ENCODE measurements around the gene SLC38A8. TPM values are rescaled to one million over a fixed set of nuclear protein-coding genes. Genes with fewer than 3 reads are reported as not detected.

The SLC38A8 gene
- total RNA-seq, 4 donors from 2014 or later: not detected

DNA sequence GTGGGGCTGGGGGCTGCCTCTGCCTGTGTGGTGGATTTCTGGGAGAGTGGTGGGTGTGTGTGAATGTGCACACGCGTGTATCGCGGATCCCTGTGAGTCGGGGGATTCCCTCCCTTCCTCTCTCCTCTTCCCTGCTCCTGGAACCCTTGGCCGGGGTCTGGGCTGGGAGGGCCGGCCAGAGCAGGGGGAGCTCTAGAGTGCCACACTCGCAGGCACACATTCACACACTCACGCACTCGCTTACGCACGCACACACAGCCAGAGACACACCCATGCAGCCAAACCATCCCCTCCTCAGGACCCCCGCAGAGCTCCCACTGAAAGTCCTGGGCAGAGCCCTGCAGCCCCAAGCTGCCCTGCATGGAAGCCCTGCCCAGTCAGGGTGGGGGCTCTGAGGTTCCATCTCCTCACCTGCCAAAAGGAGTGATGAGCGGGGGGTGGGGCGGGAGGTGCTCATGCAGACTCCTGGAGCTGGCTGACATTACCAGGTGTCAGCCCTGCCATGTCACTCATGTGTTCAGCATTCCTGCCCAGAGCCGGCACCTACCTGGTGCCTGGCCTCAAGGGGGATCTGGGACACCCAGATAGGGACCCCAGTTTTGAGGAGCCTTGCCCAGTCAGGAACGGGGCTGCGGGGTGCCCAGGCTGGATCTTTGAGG is 72.7 kb downstream of the SLC38A8 start:
- H3K36me3 ChIP-seq: peaks cover 0 to 16% (median 0%) of the 10 kb centered on the region in 3 donors
- H3K4me3 ChIP-seq: no peak overlapping the region
- TF ChIP-seq, protein P1, sequence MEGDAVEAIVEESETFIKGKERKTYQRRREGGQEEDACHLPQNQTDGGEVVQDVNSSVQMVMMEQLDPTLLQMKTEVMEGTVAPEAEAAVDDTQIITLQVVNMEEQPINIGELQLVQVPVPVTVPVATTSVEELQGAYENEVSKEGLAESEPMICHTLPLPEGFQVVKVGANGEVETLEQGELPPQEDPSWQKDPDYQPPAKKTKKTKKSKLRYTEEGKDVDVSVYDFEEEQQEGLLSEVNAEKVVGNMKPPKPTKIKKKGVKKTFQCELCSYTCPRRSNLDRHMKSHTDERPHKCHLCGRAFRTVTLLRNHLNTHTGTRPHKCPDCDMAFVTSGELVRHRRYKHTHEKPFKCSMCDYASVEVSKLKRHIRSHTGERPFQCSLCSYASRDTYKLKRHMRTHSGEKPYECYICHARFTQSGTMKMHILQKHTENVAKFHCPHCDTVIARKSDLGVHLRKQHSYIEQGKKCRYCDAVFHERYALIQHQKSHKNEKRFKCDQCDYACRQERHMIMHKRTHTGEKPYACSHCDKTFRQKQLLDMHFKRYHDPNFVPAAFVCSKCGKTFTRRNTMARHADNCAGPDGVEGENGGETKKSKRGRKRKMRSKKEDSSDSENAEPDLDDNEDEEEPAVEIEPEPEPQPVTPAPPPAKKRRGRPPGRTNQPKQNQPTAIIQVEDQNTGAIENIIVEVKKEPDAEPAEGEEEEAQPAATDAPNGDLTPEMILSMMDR (IDR thresholded peaks at IDR 0.05): no peak
- no peak for TF ChIP-seq POLR2A (IDR thresholded peaks at IDR 0.05)
- H3K27ac ChIP-seq: no peak overlapping the region
- peaks cover 0 to 4% of the 10 kb centered on the region in 2 donors for H3K27me3 ChIP-seq
- DNase-seq: no peak
- H3K9me3 ChIP-seq: no peaks in the 10 kb centered on the region
- peaks cover 0 to 8% (median 2%) of the 10 kb centered on the region in 4 donors for H3K4me1 ChIP-seq

DNA sequence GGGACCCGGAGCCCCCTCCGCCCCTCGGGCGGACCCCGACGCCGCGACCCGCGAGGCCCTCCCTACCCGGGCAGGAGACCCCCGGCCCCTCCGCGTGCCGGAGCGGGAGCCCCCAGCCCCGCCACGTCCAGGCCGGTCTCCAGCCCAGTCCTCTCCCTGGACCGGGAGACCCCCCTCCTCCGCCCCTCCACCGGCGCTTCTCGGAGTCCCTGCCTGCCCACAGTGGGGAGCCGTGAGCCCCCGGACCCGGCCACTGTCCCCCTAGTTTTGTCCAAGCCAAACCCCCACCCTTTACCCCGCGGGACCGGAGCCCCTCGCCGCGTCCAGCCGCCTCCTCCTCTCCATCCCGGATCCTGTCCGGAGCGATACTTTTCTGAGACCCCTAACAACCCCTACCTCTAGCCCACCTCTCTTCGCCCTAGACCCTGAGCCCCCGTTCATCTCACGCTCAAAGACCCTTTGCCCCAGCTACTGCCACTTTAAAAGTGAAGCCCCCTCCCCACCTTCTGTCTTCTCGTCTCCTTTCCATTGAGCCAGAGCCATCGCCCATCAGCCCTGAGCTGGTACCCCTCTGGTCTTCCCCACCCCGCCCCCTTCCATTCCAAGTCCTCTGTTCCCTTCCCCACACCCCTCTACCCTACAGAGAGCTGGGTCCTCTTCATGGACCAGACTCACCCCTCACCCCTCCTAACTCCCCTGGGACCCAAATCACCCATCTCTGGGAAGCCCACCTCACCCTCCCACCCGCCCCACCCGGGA is 73.5 kb downstream of the SLC38A8 start:
- Histone ChIP-seq H3K27me3 (peaks cover 0 to 4% of the 10 kb centered on the region in 2 donors), H3K27ac (no peak overlapping the region), H3K4me3 (no peak overlapping the region), H3K36me3 (peaks cover 0 to 24% (median 0%) of the 10 kb centered on the region in 3 donors), H3K4me1 (peaks cover 0 to 8% (median 2%) of the 10 kb centered on the region in 4 donors), H3K9me3 (no peaks in the 10 kb centered on the region)
- no peak for DNase-seq
- no peak for TF ChIP-seq POLR2A (IDR thresholded peaks at IDR 0.05)
- TF ChIP-seq, protein P1 (IDR thresholded peaks at IDR 0.05): no peak

DNA sequence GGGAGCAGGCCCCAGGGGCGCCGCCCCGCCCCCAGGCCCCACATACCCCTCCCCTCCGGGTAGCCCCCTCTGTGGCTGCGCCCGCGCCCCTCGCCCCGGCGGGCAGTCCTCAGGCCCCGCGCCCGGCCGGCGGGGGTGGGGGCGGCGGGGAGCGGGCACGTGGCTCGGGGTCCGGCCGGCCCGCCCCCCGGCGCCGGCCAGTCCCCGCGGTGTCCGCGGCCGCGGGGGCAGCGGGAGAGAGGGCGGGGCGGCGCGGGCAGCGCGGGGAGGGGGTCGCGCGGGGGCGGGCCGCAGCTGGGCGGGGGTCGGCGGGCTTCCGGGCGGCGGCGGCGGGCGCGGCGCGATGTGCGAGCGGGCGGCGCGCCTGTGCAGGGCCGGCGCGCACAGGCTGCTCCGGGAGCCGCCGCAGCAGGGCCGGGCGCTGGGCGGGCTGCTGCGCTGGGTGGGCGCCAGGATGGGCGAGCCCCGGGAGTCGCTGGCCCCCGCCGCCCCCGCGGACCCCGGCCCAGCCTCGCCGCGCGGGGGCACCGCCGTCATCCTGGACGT is 74.2 kb downstream of the SLC38A8 start:
- Histone ChIP-seq H3K9me3 (no peaks in the 10 kb centered on the region), H3K4me1 (peaks cover 0 to 8% (median 2%) of the 10 kb centered on the region in 4 donors), H3K27me3 (peaks cover 0 to 4% of the 10 kb centered on the region in 2 donors), H3K4me3 (peak overlapping the region in 3 of 4 donors; percentile 30 to 46 (median 37)), H3K36me3 (peaks cover 0 to 31% (median 0%) of the 10 kb centered on the region in 3 donors), H3K27ac (no peak overlapping the region)
- DNase-seq: no peak
- TF ChIP-seq, protein P1 (IDR thresholded peaks at IDR 0.05): no peak
- no peak for TF ChIP-seq POLR2A (IDR thresholded peaks at IDR 0.05)

DNA sequence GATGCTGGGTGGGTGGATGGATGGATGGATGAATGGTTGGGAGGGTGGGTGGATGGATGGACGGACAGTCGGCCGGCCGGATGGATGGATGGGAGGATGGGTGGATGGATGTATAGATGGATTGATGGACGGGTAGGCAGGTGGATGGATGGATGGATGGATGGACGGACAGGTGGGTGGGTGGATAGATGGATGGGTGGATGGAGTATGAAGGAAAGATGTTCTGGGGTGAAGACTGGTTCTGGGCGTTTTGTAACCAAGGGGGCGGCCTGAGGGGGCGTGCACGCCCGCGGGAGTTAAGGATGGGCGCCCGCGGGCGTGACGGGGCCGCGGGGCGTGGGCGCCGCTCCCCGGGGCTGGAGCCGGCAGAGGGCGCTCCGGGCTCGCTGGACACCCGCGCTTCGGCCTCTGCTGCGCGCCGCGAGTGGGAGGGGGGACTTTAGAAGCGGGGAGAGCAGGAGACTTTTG is 74.7 kb downstream of the SLC38A8 start, which contains the start of gene NECAB2:
NECAB2 (plus strand) TSS at position 407 of the 468 bp plus-strand sequence. CDS start 405 bp downstream, outside the sequence.
- Histone ChIP-seq H3K4me1 (peaks cover 0 to 8% (median 2%) of the 10 kb centered on the region in 4 donors), H3K4me3 (peak within 1 kb of the TSS in 3 of 4 donors; percentile 30 to 46 (median 37)), H3K9me3 (no peaks in the 10 kb centered on the region), H3K36me3 (peaks cover 0 to 36% (median 0%) of the 10 kb centered on the region in 3 donors), H3K27ac (no peak within 1 kb of the TSS), H3K27me3 (peaks cover 0 to 4% of the 10 kb centered on the region in 2 donors)
- no peak for TF ChIP-seq POLR2A (IDR thresholded peaks at IDR 0.05)
- TF ChIP-seq, protein P1 (IDR thresholded peaks at IDR 0.05): peak in 4 of 6 experiments; percentile 41 to 54 (median 43)
- DNase-seq: peak in 1 of 3 donors; percentile 67

DNA sequence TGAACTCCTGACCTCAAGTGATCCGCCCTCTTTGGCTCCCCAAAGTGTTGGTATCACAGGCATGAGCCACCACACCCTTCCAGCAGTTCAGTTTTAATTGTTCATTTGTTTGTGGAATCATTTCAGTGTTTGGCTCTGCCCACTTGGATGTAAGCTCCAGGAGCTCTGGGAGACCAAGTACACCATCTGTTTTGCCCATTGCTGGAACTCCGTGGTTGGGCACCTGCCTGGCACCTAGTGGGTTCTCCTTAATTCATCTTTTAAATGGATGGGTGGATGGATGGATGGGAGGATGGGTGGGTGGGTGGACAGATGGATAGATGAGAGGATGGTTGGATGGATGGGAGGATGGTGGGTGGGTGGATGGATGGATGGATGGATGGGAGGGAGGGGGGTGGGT is 75.5 kb downstream of the SLC38A8 start:
- DNase-seq: no peak
- Histone ChIP-seq H3K36me3 (peaks cover 0 to 44% (median 0%) of the 10 kb centered on the region in 3 donors), H3K4me1 (peaks cover 0 to 8% (median 2%) of the 10 kb centered on the region in 4 donors), H3K27me3 (peaks cover 0 to 4% of the 10 kb centered on the region in 2 donors), H3K27ac (no peak overlapping the region), H3K4me3 (no peak overlapping the region), H3K9me3 (no peaks in the 10 kb centered on the region)
- TF ChIP-seq, protein P1 (IDR thresholded peaks at IDR 0.05): no peak
- TF ChIP-seq POLR2A (IDR thresholded peaks at IDR 0.05): no peak

All from Peyer's patch (tissue), 4 donors.